HG02840 (cell line): Measurements from ENCODE around the gene PDZRN4.
"Not testable (repeated sequence)": the region's sequence is repeated elsewhere in the genome, so short reads cannot be mapped to it uniquely, and the experiment has no call there.

Experiments
- ATAC-seq: cut with Tn5 transposase; IDR thresholded peaks from one replicate; pipeline ENCODE4 v1.9.1; 2021; ENCODE audit warnings: mild to moderate bottlenecking, moderate library complexity, moderate number of reproducible peaks; ENCODE audit not compliant: unreplicated experiment, low FRiP score

The PDZRN4 gene

GRCh38 chr12:41536813-41537490 lies 348.8 kb downstream of the PDZRN4 start:
- ATAC-seq, result no peak

DNA sequence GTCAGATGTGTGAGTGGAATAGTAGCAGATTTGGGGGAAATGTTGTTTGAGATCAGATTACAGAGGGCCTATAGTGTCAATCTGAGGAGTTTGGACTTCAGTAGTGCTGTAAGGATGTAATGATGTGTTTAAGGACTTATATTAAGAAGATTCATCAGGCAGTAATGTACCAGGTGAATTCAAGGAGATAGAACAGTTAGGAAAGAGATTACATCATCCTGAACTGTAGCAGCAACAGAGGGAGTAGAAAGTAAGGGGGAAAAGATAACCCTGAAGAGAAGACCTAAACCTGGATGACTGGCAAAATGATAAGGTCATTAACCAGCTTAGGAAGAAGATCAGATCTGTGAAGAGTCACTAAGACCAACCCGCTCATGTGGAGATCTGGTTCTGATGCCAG lies 349.4 kb downstream of the PDZRN4 start:
- no peak for ATAC-seq

GRCh38 chr12:41545761-41546160 lies 357.6 kb downstream of the PDZRN4 start:
- no peak for ATAC-seq

DNA sequence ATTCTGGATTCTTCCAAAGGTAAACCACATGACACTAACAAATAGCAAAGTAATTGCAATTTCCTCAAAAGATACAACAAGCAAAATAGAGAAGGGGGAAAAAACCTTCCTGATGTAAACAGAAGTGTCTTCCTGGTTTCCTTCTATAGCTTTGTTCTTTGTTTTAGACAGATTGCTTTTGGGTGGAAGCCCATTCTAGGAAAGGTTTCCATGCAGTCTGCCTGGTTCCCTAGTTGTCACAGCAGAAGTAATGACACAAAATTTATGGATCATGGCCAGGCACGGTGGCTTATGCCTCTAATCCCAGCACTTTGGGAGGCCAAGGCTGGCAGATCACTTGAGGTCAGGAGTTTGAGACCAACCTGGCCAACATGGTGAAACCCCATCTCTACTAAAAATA lies 359.0 kb downstream of the PDZRN4 start:
- not testable (repeated sequence) for ATAC-seq

- ATAC-seq, result no peak
Observed at GRCh38 chr12:41548926-41549325, 360.8 kb downstream of the PDZRN4 start.

GRCh38 chr12:41552588-41552987 lies 364.5 kb downstream of the PDZRN4 start:
- ATAC-seq, result no peak

DNA sequence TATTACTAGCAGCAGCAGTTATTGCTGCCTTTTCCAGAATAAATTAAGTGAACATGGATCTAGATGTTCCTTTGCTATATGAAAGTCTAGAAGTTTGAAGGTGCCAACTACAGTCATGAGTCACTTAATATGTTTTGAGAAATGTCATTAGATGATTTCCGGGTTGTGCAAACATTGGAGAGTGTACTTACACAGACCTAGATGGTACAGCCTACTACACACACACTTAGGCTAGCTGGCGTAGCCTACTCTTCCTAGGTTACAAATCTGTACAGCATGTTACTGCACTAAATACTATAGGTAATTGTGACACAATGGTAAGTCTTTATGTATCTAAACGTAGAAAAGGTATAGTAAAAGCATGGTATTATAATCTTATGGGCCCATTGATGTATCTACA lies 368.1 kb downstream of the PDZRN4 start:
- no peak for ATAC-seq

GRCh38 chr12:41557344-41557743 lies 369.2 kb downstream of the PDZRN4 start:
- no peak for ATAC-seq

GRCh38 chr12:41558671-41559070 lies 370.6 kb downstream of the PDZRN4 start:
- no peak for ATAC-seq

DNA sequence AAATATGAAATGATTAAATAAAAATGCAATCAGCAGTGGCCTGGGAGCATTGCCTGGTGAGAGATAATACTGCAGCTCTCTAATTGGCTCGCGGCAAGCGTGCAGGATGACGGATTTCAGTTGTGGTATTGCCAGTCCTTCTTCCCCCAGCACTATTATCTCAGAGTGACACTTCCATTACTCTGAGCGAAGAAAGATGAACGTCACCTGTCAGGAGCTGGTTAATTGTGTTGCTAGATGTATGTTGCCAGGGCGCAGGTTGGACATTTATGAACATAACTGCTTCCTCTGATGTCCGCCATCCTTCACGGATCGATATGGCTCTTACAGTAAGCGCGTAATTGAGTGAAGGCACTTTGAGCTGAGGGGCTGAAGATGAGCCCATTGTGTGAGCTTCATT lies 374.9 kb downstream of the PDZRN4 start:
- ATAC-seq, result no peak

- ATAC-seq, result no peak
Observed at GRCh38 chr12:41564816-41565215, 376.7 kb downstream of the PDZRN4 start.

DNA sequence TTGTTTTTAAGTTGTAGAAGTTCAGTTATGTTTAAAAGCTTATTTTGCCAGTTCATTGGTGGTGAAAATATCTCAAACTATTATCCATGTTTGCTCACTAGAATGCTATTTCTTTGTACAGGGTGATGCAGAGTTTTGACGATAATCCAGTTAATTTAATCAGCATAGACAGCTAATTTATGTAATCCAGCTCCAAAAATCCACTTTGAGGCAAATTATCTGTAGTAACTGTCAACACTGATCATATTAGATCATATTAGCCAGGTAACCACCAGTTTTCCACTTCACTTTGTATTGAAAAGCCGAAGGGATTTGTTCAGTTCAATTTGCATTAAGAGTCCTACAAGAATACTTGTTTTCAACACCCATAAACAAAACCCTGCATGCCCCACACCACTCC lies 378.6 kb downstream of the PDZRN4 start:
- no peak for ATAC-seq

DNA sequence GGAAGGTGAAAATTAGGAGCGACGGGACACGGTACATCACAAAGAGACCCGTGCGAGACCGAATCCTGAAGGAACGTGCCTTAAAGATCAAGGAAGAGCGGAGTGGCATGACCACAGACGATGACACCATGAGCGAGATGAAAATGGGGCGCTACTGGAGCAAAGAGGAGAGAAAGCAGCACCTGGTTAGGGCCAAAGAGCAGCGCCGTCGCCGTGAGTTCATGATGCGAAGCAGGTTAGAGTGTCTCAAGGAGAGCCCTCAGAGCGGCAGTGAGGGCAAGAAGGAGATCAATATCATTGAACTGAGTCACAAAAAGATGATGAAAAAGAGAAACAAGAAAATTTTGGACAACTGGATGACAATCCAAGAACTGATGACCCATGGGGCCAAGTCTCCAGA lies 385.3 kb downstream of the PDZRN4 start:
- ATAC-seq, result no peak

GRCh38 chr12:41576925-41577324 lies 388.8 kb downstream of the PDZRN4 start:
- no peak for ATAC-seq

GRCh38 chr12:41577995-41578394 lies 389.9 kb downstream of the PDZRN4 start:
- no peak for ATAC-seq

GRCh38 chr12:41585784-41586183 lies 397.7 kb downstream of the PDZRN4 start:
- ATAC-seq, result no peak

- no peak for ATAC-seq
Observed at GRCh38 chr12:41587574-41587973, 399.5 kb downstream of the PDZRN4 start.

DNA sequence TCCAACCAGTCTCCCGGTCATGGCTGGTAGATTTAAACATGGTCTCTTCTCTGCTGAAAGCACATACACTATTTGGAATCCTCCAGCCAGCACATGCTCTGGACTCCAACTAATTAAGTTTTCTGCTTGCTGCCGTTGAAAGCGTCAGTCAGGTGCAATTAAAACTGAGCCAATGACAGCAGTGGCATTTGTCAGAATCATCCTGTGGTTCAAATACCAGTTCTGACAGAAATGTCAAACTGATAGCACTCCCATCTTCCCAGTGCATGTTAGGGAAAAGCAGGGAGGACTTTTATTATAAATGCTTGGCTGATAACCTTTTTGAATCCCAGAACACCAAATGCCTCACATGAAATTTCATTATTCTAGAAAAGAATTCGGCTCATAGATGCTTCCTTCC lies 401.8 kb downstream of the PDZRN4 start:
- no peak for ATAC-seq

DNA sequence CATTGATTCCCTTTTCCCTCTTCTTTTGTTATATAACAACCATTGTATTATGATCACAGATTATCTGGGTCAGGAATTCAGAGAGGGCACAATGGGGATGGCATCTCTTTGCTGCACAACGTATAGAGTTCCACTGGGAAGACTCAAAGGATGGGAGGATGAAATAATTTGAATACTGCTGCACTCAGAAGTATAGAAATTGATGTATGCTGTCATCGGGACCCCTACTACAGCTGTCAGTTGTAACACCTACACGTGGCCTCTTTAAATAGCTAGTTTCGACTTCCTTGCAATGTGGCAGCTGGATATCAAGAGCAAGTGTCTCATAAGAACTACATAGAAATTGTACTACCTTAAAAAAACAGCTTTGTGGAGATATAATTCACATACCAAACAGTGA lies 408.1 kb downstream of the PDZRN4 start:
- ATAC-seq, result no peak

DNA sequence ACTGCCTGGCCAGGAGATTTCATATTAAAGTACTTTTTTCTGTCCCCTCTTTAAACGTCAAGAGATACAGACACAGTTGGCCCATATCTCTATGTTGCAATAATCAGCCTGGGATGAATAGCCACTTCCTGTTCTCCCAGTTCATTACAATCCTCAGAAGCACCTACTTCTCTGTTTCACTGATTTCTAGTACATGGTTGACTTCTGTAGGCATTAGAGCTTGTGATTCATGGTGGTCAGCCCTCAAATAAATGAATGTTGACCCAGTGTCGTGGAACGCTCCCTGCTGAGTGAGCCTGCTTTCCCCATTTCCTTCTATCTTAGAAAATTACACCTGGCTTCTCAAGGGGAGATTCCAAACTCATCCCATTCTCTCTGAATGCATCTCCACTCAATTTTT lies 416.7 kb downstream of the PDZRN4 start:
- no peak for ATAC-seq

GRCh38 chr12:41605545-41606305 lies 417.6 kb downstream of the PDZRN4 start:
- no peak for ATAC-seq
